ENCODE measurements around the gene SLITRK4. TPM values are rescaled to one million over a fixed set of nuclear protein-coding genes. Genes with fewer than 3 reads are reported as not detected.
A peak's percentile ranks its signal among the peaks of the same experiment; 100 is the strongest.

SLITRK4 gene
- 7.7 and 8.3 TPM in 2 replicates for total RNA-seq (ENCODE audit: low replicate concordance)

GRCh38 chrX:143635915-143636314, at the start of gene SLITRK4:
TSS of gene SLITRK4 (minus strand) at chrX:143636101. CDS start at chrX:143631108, 4,993 bp downstream.
- H3K36me3 ChIP-seq: no peaks in the 10 kb centered on the region
- H3K27ac ChIP-seq: peak within 1 kb of the TSS; percentile 49
- H3K4me3 ChIP-seq: peak within 1 kb of the TSS; percentile 60
- no peak for TF ChIP-seq CTCF (IDR thresholded peaks at IDR 0.05)
- no peak for TF ChIP-seq EZH2 (IDR thresholded peaks at IDR 0.05)
- no peak for TF ChIP-seq EZH2phosphoT487 (IDR thresholded peaks at IDR 0.05)
- no peaks in the 10 kb centered on the region for H3K79me2 ChIP-seq (ENCODE audit: low read depth)
- peak within 1 kb of the TSS; percentile 91 for H3K4me3 Mint-ChIP-seq
- no peaks in the 10 kb centered on the region for H3K4me1 ChIP-seq
- H3K36me3 Mint-ChIP-seq: no peaks in the 10 kb centered on the region
- H3K4me2 ChIP-seq: peak within 1 kb of the TSS; percentile 83
- DNase-seq (ENCODE audit: low spot score): peak; percentile 77
- peaks cover 22% of the 10 kb centered on the region for H3K27me3 ChIP-seq
- H3K27me3 Mint-ChIP-seq (ENCODE audit: insufficient read depth, low read depth): peaks cover 2% of the 10 kb centered on the region
- peaks cover 8% of the 10 kb centered on the region for H3K4me1 Mint-ChIP-seq
- H3F3A ChIP-seq (ENCODE audit: low read depth): no peaks in the 10 kb centered on the region
- no peaks in the 10 kb centered on the region for H3K9me3 ChIP-seq (ENCODE audit: low read depth)
- H3K9me3 Mint-ChIP-seq: peaks cover 8% of the 10 kb centered on the region
- H3K27ac Mint-ChIP-seq: peak within 1 kb of the TSS; percentile 84
- H3K9ac ChIP-seq: no peak within 1 kb of the TSS
- H4K20me1 ChIP-seq (ENCODE audit: low read depth): no peaks in the 10 kb centered on the region
- peak within 1 kb of the TSS; percentile 57 for H2AFZ ChIP-seq (replicated peaks)

GRCh38 chrX:143683486-143683885, 47.6 kb upstream of the SLITRK4 start:
- Mint-ChIP-seq H3K36me3 (no peaks in the 10 kb centered on the region), H3K27me3 (ENCODE audit: insufficient read depth, low read depth) (no peaks in the 10 kb centered on the region), H3K9me3 (peaks cover 11% of the 10 kb centered on the region), H3K4me1 (no peaks in the 10 kb centered on the region), H3K27ac (no peak overlapping the region), H3K4me3 (no peak overlapping the region)
- Histone ChIP-seq H3K27ac (no peak overlapping the region), H3K27me3 (no peaks in the 10 kb centered on the region), H3F3A (ENCODE audit: low read depth) (no peaks in the 10 kb centered on the region), H3K4me3 (no peak overlapping the region), H3K9me3 (ENCODE audit: low read depth) (no peaks in the 10 kb centered on the region), H3K79me2 (ENCODE audit: low read depth) (no peaks in the 10 kb centered on the region), H4K20me1 (ENCODE audit: low read depth) (no peaks in the 10 kb centered on the region), H3K9ac (no peak overlapping the region), H3K4me2 (no peak overlapping the region), H3K4me1 (no peaks in the 10 kb centered on the region), H2AFZ (replicated peaks) (no peak overlapping the region), H3K36me3 (no peaks in the 10 kb centered on the region)
- no peak for TF ChIP-seq EZH2phosphoT487 (IDR thresholded peaks at IDR 0.05)
- no peak for TF ChIP-seq CTCF (IDR thresholded peaks at IDR 0.05)
- TF ChIP-seq EZH2 (IDR thresholded peaks at IDR 0.05): no peak
- DNase-seq (ENCODE audit: low spot score): peak; percentile 1

GRCh38 chrX:143674926-143675325, 39.0 kb upstream of the SLITRK4 start:
- no peaks in the 10 kb centered on the region for H3K27me3 ChIP-seq
- TF ChIP-seq CTCF (IDR thresholded peaks at IDR 0.05) (no peak), EZH2 (IDR thresholded peaks at IDR 0.05) (no peak), EZH2phosphoT487 (IDR thresholded peaks at IDR 0.05) (no peak)
- no peak overlapping the region for H3K4me2 ChIP-seq
- no peaks in the 10 kb centered on the region for H3K9me3 Mint-ChIP-seq
- no peak overlapping the region for H3K9ac ChIP-seq
- H3K9me3 ChIP-seq (ENCODE audit: low read depth): peaks cover 6% of the 10 kb centered on the region
- no peaks in the 10 kb centered on the region for H3K4me1 Mint-ChIP-seq
- H3K4me3 Mint-ChIP-seq: no peak overlapping the region
- no peaks in the 10 kb centered on the region for H3K4me1 ChIP-seq
- no peaks in the 10 kb centered on the region for H3K36me3 ChIP-seq
- H3F3A ChIP-seq (ENCODE audit: low read depth): no peaks in the 10 kb centered on the region
- H3K27me3 Mint-ChIP-seq (ENCODE audit: insufficient read depth, low read depth): no peaks in the 10 kb centered on the region
- no peak for DNase-seq (ENCODE audit: low spot score)
- H3K27ac ChIP-seq: no peak overlapping the region
- H4K20me1 ChIP-seq (ENCODE audit: low read depth): no peaks in the 10 kb centered on the region
- H3K79me2 ChIP-seq (ENCODE audit: low read depth): no peaks in the 10 kb centered on the region
- no peak overlapping the region for H2AFZ ChIP-seq (replicated peaks)
- no peak overlapping the region for H3K27ac Mint-ChIP-seq
- H3K36me3 Mint-ChIP-seq: no peaks in the 10 kb centered on the region
- H3K4me3 ChIP-seq: no peak overlapping the region

All from neural progenitor cell (in vitro differentiated cells).